OCI-LY3 (cell line): ENCODE results near the gene CLTB.

Experiments
- H2AFZ ChIP-seq: fragments of 200-600, 300-600 bp; shearing (Covaris generic); 2 replicates; pipeline ENCODE4 v1.6.0; 2014; ENCODE audit warnings: antibody characterized with exemption, low read depth, low read length
- H3K27ac ChIP-seq: fragments of 200-600, 300-600 bp; sonication (generic); 2 replicates; pipeline ENCODE4 v1.5.1; 2014; ENCODE audit warnings: mild to moderate bottlenecking, low read length, moderate library complexity, mixed read lengths
- H3K27me3 ChIP-seq: fragments of 200-600, 300-600 bp; sonication (generic); 2 replicates; pipeline ENCODE4 v1.6.1; 2014; ENCODE audit warnings: low read depth, low read length, mixed read lengths
- H3K36me3 ChIP-seq: fragments of 200-600, 300-600 bp; sonication (generic); replicated peaks from 2 replicates; pipeline ENCODE3; 2014; ENCODE audit warnings: low read depth, low read length, mixed read lengths
- H3K4me1 ChIP-seq: fragments of 300-600, 200-600 bp; sonication (generic); 2 replicates; pipeline ENCODE4 v1.6.1; 2014; ENCODE audit warnings: low read length, mixed read lengths
- H3K4me2 ChIP-seq: fragments of 200-600, 300-600 bp; sonication (generic); 2 replicates; pipeline ENCODE4 v1.6.1; 2014; ENCODE audit warnings: low read length, mixed read lengths
- H3K4me3 ChIP-seq: fragments of 300-600, 200-600 bp; sonication (generic); 2 replicates; pipeline ENCODE4 v1.5.1; 2014; ENCODE audit warnings: antibody characterized with exemption, mild to moderate bottlenecking, low read length, moderate library complexity
- H3K79me2 ChIP-seq: fragments of 300-600, 200-600 bp; shearing (Covaris generic); 2 replicates; pipeline ENCODE4 v1.6.1; 2014; ENCODE audit warnings: mild to moderate bottlenecking, low read length, mixed read lengths
- H3K9ac ChIP-seq: fragments of 300-600, 200-600 bp; shearing (Covaris generic); 2 replicates; pipeline ENCODE4 v1.6.0; 2014; ENCODE audit warnings: mild to moderate bottlenecking, low read length, moderate library complexity
- H3K9me3 ChIP-seq: fragments of 200-600, 300-600 bp; shearing (Covaris generic); 2 replicates; pipeline ENCODE4 v1.6.1; 2014; ENCODE audit warnings: low read length, mixed read lengths; ENCODE audit not compliant: insufficient read depth
- H4K20me1 ChIP-seq: fragments of 200-600, 300-600 bp; sonication (generic); 2 replicates; pipeline ENCODE4 v1.6.1; 2016; ENCODE audit warnings: low read length, mixed read lengths; ENCODE audit not compliant: insufficient read depth
- CTCF ChIP-seq: fragments of 200-600, 300-600 bp; sonication (generic); IDR thresholded peaks from 2 replicates; pipeline ENCODE4 v1.5.1; 2014; ENCODE audit warnings: antibody characterized with exemption, low read length, low read depth
- EZH2phosphoT487 ChIP-seq: fragments of 200-600 bp; shearing (Covaris generic); IDR thresholded peaks from 2 replicates; pipeline ENCODE4 v1.6.1; 2018; ENCODE audit warnings: antibody characterized with exemption, mixed run types, low read depth

Gene CLTB

GRCh38 chr5:176366232-176366894 lies 50.0 kb downstream of the CLTB start:
- Histone ChIP-seq H3K9me3 (no peaks in the 10 kb centered on the region), H3K9ac (peak overlapping the region; percentile 65; the same call in 1 of the 2 replicates), H3K4me3 (peak overlapping the region; percentile 83), H3K79me2 (peaks cover 2% of the 10 kb centered on the region), H3K36me3 (no peaks in the 10 kb centered on the region), H3K4me2 (peak overlapping the region; percentile 75), H3K4me1 (peaks cover 13% of the 10 kb centered on the region), H3K27ac (no peak overlapping the region), H4K20me1 (no peaks in the 10 kb centered on the region), H3K27me3 (no peaks in the 10 kb centered on the region), H2AFZ (no peak overlapping the region)
- no peak for TF ChIP-seq CTCF
- TF ChIP-seq EZH2phosphoT487: no peak

- Histone ChIP-seq H3K4me1 (peaks cover 13% of the 10 kb centered on the region), H3K27me3 (no peaks in the 10 kb centered on the region), H4K20me1 (no peaks in the 10 kb centered on the region), H3K27ac (no peak within 1 kb of the TSS), H3K9me3 (no peaks in the 10 kb centered on the region), H3K4me3 (peak within 1 kb of the TSS; percentile 83), H3K79me2 (peaks cover 10% of the 10 kb centered on the region), H3K4me2 (peak within 1 kb of the TSS; percentile 75), H3K9ac (peak within 1 kb of the TSS; percentile 65), H3K36me3 (no peaks in the 10 kb centered on the region), H2AFZ (peak within 1 kb of the TSS; percentile 59; the same call in 1 of the 2 replicates)
- no peak for TF ChIP-seq CTCF
- no peak for TF ChIP-seq EZH2phosphoT487
These were observed 50.7 kb downstream of the CLTB start, which contains the start of gene ARL10 for GRCh38 chr5:176365351-176366231. Gene ARL10 (plus strand): TSS chr5:176365487. CDS start chr5:176365564, 77 bp downstream.

GRCh38 chr5:176364765-176365350 lies 51.5 kb downstream of the CLTB start:
- peak overlapping the region; percentile 65 for H3K9ac ChIP-seq
- no peaks in the 10 kb centered on the region for H3K9me3 ChIP-seq
- H3K4me2 ChIP-seq: peak overlapping the region; percentile 75
- peak overlapping the region; percentile 59; the same call in 1 of the 2 replicates for H2AFZ ChIP-seq
- no peak overlapping the region for H3K27ac ChIP-seq
- H4K20me1 ChIP-seq: peaks cover 2% of the 10 kb centered on the region; the same call in 1 of the 2 replicates
- peaks cover under 1% of the 10 kb centered on the region for H3K36me3 ChIP-seq
- peaks cover 17% of the 10 kb centered on the region for H3K79me2 ChIP-seq
- no peaks in the 10 kb centered on the region for H3K27me3 ChIP-seq
- TF ChIP-seq CTCF (no peak), EZH2phosphoT487 (no peak)
- H3K4me1 ChIP-seq: peaks cover 14% of the 10 kb centered on the region
- peak overlapping the region; percentile 83 for H3K4me3 ChIP-seq

GRCh38 chr5:176362233-176362490 lies 54.2 kb downstream of the CLTB start:
- H2AFZ ChIP-seq: peak overlapping the region; percentile 81
- peaks cover 41% of the 10 kb centered on the region for H3K79me2 ChIP-seq
- H3K27ac ChIP-seq: peak overlapping the region; percentile 90
- H3K4me1 ChIP-seq: peaks cover 18% of the 10 kb centered on the region
- no peaks in the 10 kb centered on the region for H3K9me3 ChIP-seq
- no peak for TF ChIP-seq CTCF
- no peak for TF ChIP-seq EZH2phosphoT487
- peaks cover 6% of the 10 kb centered on the region for H4K20me1 ChIP-seq
- H3K9ac ChIP-seq: peak overlapping the region; percentile 97
- H3K27me3 ChIP-seq: no peaks in the 10 kb centered on the region
- H3K4me2 ChIP-seq: peak overlapping the region; percentile 92
- H3K36me3 ChIP-seq: peaks cover 18% of the 10 kb centered on the region
- peak overlapping the region; percentile 98 for H3K4me3 ChIP-seq
